Measurements from ENCODE around the gene NXPE1.

Gene NXPE1

GRCh38 chr11:114482114-114482513 lies 77.6 kb downstream of the NXPE1 start:
- Histone ChIP-seq H3K27me3 (replicated peaks in 2 of 5; ENCODE audit: control insufficient read depth in 4 of 5, insufficient read depth in 5 of 5, low read length in 4 of 5) (peaks cover 0 to 5% (median 0%) of the 10 kb centered on the region in 5 experiments), H3K9me3 (ENCODE audit: control extremely low read depth in 1 of 5, control insufficient read depth in 4 of 5, insufficient read depth in 2 of 5, low read depth in 1 of 5, low read length in 4 of 5) (no peaks in the 10 kb centered on the region), H3K4me1 (ENCODE audit: control extremely low read depth in 1 of 4, control insufficient read depth in 4 of 4, insufficient read depth in 4 of 4, low read length in 3 of 4) (no peaks in the 10 kb centered on the region), H3K4me3 (ENCODE audit: control insufficient read depth in 1 of 7, extremely low read depth in 1 of 7, insufficient read depth in 4 of 7, low read depth in 2 of 7, low read length in 6 of 7) (no peak overlapping the region), H3K36me3 (ENCODE audit: control insufficient read depth in 4 of 4, insufficient read depth in 4 of 4, low read length in 3 of 4) (no peaks in the 10 kb centered on the region), H3K27ac (ENCODE audit: insufficient read depth in 1 of 2, low read depth in 1 of 2, low read length in 2 of 2, poor library complexity in 1 of 2, severe bottlenecking in 2 of 2) (no peak overlapping the region)
- ChIA-PET CTCF (no interaction called here), POLR2A (no interaction called here)
- no CpG with 5 or more reads among the region's 1 CpG for WGBS (ENCODE audit: insufficient coverage)
- no peak for DNase-seq

- DNase-seq = no peak
- H3K4me1 ChIP-seq (ENCODE audit: control extremely low read depth in 1 of 4, control insufficient read depth in 4 of 4, insufficient read depth in 4 of 4, low read length in 3 of 4) = no peaks in the 10 kb centered on the region
- no peak overlapping the region for H3K4me3 ChIP-seq (ENCODE audit: control insufficient read depth in 1 of 7, extremely low read depth in 1 of 7, insufficient read depth in 4 of 7, low read depth in 2 of 7, low read length in 6 of 7)
- ChIA-PET POLR2A (no interaction called here), CTCF (no interaction called here)
- 100% methylated on average over 1 of the region's 1 CpG for WGBS (ENCODE audit: insufficient coverage)
- H3K36me3 ChIP-seq (ENCODE audit: control insufficient read depth in 4 of 4, insufficient read depth in 4 of 4, low read length in 3 of 4) = no peaks in the 10 kb centered on the region
- H3K27me3 ChIP-seq (replicated peaks in 2 of 5; ENCODE audit: control insufficient read depth in 4 of 5, insufficient read depth in 5 of 5, low read length in 4 of 5) = peaks cover 0 to 5% (median 0%) of the 10 kb centered on the region in 5 experiments
- H3K27ac ChIP-seq (ENCODE audit: insufficient read depth in 1 of 2, low read depth in 1 of 2, low read length in 2 of 2, poor library complexity in 1 of 2, severe bottlenecking in 2 of 2) = no peak overlapping the region
- no peaks in the 10 kb centered on the region for H3K9me3 ChIP-seq (ENCODE audit: control extremely low read depth in 1 of 5, control insufficient read depth in 4 of 5, insufficient read depth in 2 of 5, low read depth in 1 of 5, low read length in 4 of 5)
These were observed 80.3 kb downstream of the NXPE1 start for GRCh38 chr11:114479331-114479730.

GRCh38 chr11:114478768-114479167 lies 80.9 kb downstream of the NXPE1 start:
- WGBS (ENCODE audit: insufficient coverage) = 100% methylated on average over 4 of the region's 4 CpGs
- ChIA-PET CTCF (no interaction called here), POLR2A (no interaction called here)
- no peaks in the 10 kb centered on the region for H3K9me3 ChIP-seq (ENCODE audit: control extremely low read depth in 1 of 5, control insufficient read depth in 4 of 5, insufficient read depth in 2 of 5, low read depth in 1 of 5, low read length in 4 of 5)
- H3K36me3 ChIP-seq (ENCODE audit: control insufficient read depth in 4 of 4, insufficient read depth in 4 of 4, low read length in 3 of 4) = no peaks in the 10 kb centered on the region
- H3K4me3 ChIP-seq (ENCODE audit: control insufficient read depth in 1 of 7, extremely low read depth in 1 of 7, insufficient read depth in 4 of 7, low read depth in 2 of 7, low read length in 6 of 7) = no peak overlapping the region
- H3K27me3 ChIP-seq (replicated peaks in 2 of 5; ENCODE audit: control insufficient read depth in 4 of 5, insufficient read depth in 5 of 5, low read length in 4 of 5) = peaks cover 0 to 5% (median 0%) of the 10 kb centered on the region in 5 experiments
- no peaks in the 10 kb centered on the region for H3K4me1 ChIP-seq (ENCODE audit: control extremely low read depth in 1 of 4, control insufficient read depth in 4 of 4, insufficient read depth in 4 of 4, low read length in 3 of 4)
- DNase-seq = no peak
- no peak overlapping the region for H3K27ac ChIP-seq (ENCODE audit: insufficient read depth in 1 of 2, low read depth in 1 of 2, low read length in 2 of 2, poor library complexity in 1 of 2, severe bottlenecking in 2 of 2)

- ChIA-PET POLR2A (no interaction called here), CTCF (no interaction called here)
These were observed 81.7 kb downstream of the NXPE1 start for GRCh38 chr11:114478001-114478410.

GRCh38 chr11:114472661-114473060 lies 87.0 kb downstream of the NXPE1 start:
- H3K4me1 ChIP-seq (ENCODE audit: control extremely low read depth in 1 of 4, control insufficient read depth in 4 of 4, insufficient read depth in 4 of 4, low read length in 3 of 4) = no peaks in the 10 kb centered on the region
- H3K27ac ChIP-seq (ENCODE audit: insufficient read depth in 1 of 2, low read depth in 1 of 2, low read length in 2 of 2, poor library complexity in 1 of 2, severe bottlenecking in 2 of 2) = no peak overlapping the region
- 100% methylated on average over 1 of the region's 2 CpGs for WGBS (ENCODE audit: insufficient coverage)
- H3K27me3 ChIP-seq (replicated peaks in 2 of 5; ENCODE audit: control insufficient read depth in 4 of 5, insufficient read depth in 5 of 5, low read length in 4 of 5) = no peaks in the 10 kb centered on the region
- H3K4me3 ChIP-seq (ENCODE audit: control insufficient read depth in 1 of 7, extremely low read depth in 1 of 7, insufficient read depth in 4 of 7, low read depth in 2 of 7, low read length in 6 of 7) = no peak overlapping the region
- ChIA-PET POLR2A (no interaction called here), CTCF (no interaction called here)
- H3K36me3 ChIP-seq (ENCODE audit: control insufficient read depth in 4 of 4, insufficient read depth in 4 of 4, low read length in 3 of 4) = no peaks in the 10 kb centered on the region
- H3K9me3 ChIP-seq (ENCODE audit: control extremely low read depth in 1 of 5, control insufficient read depth in 4 of 5, insufficient read depth in 2 of 5, low read depth in 1 of 5, low read length in 4 of 5) = peaks cover 0 to 1% (median 0%) of the 10 kb centered on the region in 5 experiments
- no peak for DNase-seq

More at GRCh38 chr11:114478001-114478410, 81.7 kb downstream of the NXPE1 start:
- peaks cover 0 to 3% (median 0%) of the 10 kb centered on the region in 5 experiments for H3K27me3 ChIP-seq (replicated peaks in 2 of 5; ENCODE audit: control insufficient read depth in 4 of 5, insufficient read depth in 5 of 5, low read length in 4 of 5)
- no peak for DNase-seq
- no CpG with 5 or more reads among the region's 2 CpGs for WGBS (ENCODE audit: insufficient coverage)
- H3K4me1 ChIP-seq (ENCODE audit: control extremely low read depth in 1 of 4, control insufficient read depth in 4 of 4, insufficient read depth in 4 of 4, low read length in 3 of 4) = no peaks in the 10 kb centered on the region
- no peaks in the 10 kb centered on the region for H3K36me3 ChIP-seq (ENCODE audit: control insufficient read depth in 4 of 4, insufficient read depth in 4 of 4, low read length in 3 of 4)
- H3K4me3 ChIP-seq (ENCODE audit: control insufficient read depth in 1 of 7, extremely low read depth in 1 of 7, insufficient read depth in 4 of 7, low read depth in 2 of 7, low read length in 6 of 7) = no peak overlapping the region
- H3K27ac ChIP-seq (ENCODE audit: insufficient read depth in 1 of 2, low read depth in 1 of 2, low read length in 2 of 2, poor library complexity in 1 of 2, severe bottlenecking in 2 of 2) = no peak overlapping the region
- no peaks in the 10 kb centered on the region for H3K9me3 ChIP-seq (ENCODE audit: control extremely low read depth in 1 of 5, control insufficient read depth in 4 of 5, insufficient read depth in 2 of 5, low read depth in 1 of 5, low read length in 4 of 5)

Measured in common myeloid progenitor, CD34-positive (primary cell).